Lung (tissue), 12 donors: ENCODE data around the gene KCNB1. TPM values are rescaled to one million over a fixed set of nuclear protein-coding genes. Genes with fewer than 3 reads are reported as not detected.

Experiments used
- ATAC-seq: fragments of 200-7000 bp; cut with Tn5 transposase; one replicate; pipeline ENCODE4 v1.9.1; 2020; ENCODE audit warnings: moderate number of reproducible peaks; ENCODE audit not compliant: insufficient read depth, low FRiP score
- DNase-seq, 3 donors: peaks; one replicate each; pipeline ENCODE4 v3.0.0-alpha.2; 2013 to 2017
- H3K27ac ChIP-seq, 2 donors: one replicate each; pipeline ENCODE4 v1.5.1; 2013; ENCODE audit warnings: mild to moderate bottlenecking in 2 of 2, moderate library complexity in 2 of 2, control low read depth in 1 of 2, inconsistent platforms in 1 of 2, low read depth in 1 of 2, low read length in 1 of 2
- H3K27me3 ChIP-seq, 3 donors: one replicate each; pipeline ENCODE4 v1.5.1; 2013; ENCODE audit warnings: low read length in 2 of 3; ENCODE audit not compliant: control insufficient read depth in 3 of 3, insufficient read depth in 3 of 3
- H3K36me3 ChIP-seq, 4 donors: one replicate each; pipeline ENCODE4 v1.5.1; 2013; ENCODE audit warnings: low read length in 4 of 4, mild to moderate bottlenecking in 1 of 4, moderate library complexity in 1 of 4; ENCODE audit not compliant: control insufficient read depth in 4 of 4, insufficient read depth in 4 of 4
- H3K4me1 ChIP-seq, 5 donors: one replicate each; pipeline ENCODE4 v1.5.1; 2013; ENCODE audit warnings: low read length in 5 of 5, mild to moderate bottlenecking in 2 of 5, moderate library complexity in 1 of 5; ENCODE audit not compliant: control insufficient read depth in 5 of 5, insufficient read depth in 5 of 5
- H3K4me3 ChIP-seq: one replicate; pipeline ENCODE4 v1.5.1; 2013; ENCODE audit warnings: mild to moderate bottlenecking, control low read depth, moderate library complexity
- H3K9ac ChIP-seq, 2 donors: one replicate each; pipeline ENCODE4 v1.5.1; 2013; ENCODE audit warnings: low read length in 2 of 2, control low read depth in 1 of 2; ENCODE audit not compliant: insufficient read depth in 1 of 2
- H3K9me3 ChIP-seq, 4 donors: one replicate each; pipeline ENCODE4 v1.5.1; 2013; ENCODE audit warnings: low read length in 3 of 4, mild to moderate bottlenecking in 1 of 4, moderate library complexity in 1 of 4; ENCODE audit not compliant: control insufficient read depth in 4 of 4, insufficient read depth in 3 of 4
- WGBS, 2 donors: extraction: QIAGEN DNeasy Blood & Tissue Kit; methylation state at CpG; one replicate each; pipeline ENCODE4 v1.1.7; 2013; 5-methylcytosine and 5-hydroxymethylcytosine counted together
- polyA plus RNA-seq, 2 donors: library from polyadenylated mRNA; stranded (reverse); fragments of 200-250 nt; gene quantifications; one replicate each; pipeline ENCODE4 v1.2.1, GENCODE V29; 2013
- total RNA-seq, 2 donors: library from RNA; depleted of rRNA in 1 of 2; stranded (reverse); fragments of >200 nt in 1 of 2; gene quantifications; one replicate each; pipeline ENCODE4 v1.2.1, GENCODE V29; 2014 to 2021
- TF ChIP-seq, protein P1 (sequence below): IDR thresholded peaks from 2 replicates; pipeline ENCODE4 v1.5.1; 2012; ENCODE audit warnings: mild to moderate bottlenecking; ENCODE audit errors: control extremely low read depth, extremely low read depth
- donor health status: control.
- donor health status: control.
- donor health status: Bipolar disorder and iron deficiency.
- donor health status: healthy.
- donor health status: DM: yes; HTN: yes; CAD: no.

The KCNB1 gene
- total and polyA plus RNA-seq, 4 donors = 0.11 to 1.0 (median 0.57) TPM

DNA sequence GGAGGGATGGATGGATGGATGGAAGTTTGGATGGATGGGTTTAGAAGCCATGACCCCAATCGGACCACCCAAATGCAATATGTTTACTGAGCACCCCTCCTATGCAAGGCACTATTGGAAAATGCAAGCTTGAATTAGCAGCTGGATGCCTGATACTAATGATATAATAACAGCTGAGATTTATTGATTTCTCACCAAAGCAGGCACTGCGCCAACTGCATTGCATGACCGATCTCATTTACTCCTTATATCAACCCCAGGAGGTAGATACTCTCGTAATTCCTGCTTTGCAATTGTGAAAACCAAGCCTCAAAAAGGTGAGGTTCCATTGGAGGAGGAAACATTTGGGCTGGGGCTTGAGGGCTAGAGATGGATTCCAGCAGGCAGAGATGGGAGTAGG is 89.7 kb downstream of the KCNB1 start:
- TF ChIP-seq, protein P1, sequence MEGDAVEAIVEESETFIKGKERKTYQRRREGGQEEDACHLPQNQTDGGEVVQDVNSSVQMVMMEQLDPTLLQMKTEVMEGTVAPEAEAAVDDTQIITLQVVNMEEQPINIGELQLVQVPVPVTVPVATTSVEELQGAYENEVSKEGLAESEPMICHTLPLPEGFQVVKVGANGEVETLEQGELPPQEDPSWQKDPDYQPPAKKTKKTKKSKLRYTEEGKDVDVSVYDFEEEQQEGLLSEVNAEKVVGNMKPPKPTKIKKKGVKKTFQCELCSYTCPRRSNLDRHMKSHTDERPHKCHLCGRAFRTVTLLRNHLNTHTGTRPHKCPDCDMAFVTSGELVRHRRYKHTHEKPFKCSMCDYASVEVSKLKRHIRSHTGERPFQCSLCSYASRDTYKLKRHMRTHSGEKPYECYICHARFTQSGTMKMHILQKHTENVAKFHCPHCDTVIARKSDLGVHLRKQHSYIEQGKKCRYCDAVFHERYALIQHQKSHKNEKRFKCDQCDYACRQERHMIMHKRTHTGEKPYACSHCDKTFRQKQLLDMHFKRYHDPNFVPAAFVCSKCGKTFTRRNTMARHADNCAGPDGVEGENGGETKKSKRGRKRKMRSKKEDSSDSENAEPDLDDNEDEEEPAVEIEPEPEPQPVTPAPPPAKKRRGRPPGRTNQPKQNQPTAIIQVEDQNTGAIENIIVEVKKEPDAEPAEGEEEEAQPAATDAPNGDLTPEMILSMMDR = no peak
- WGBS, 2 donors = 82 to 86% methylated on average over 4 of the region's 4 CpGs
- H3K4me1 ChIP-seq = peaks cover 0 to 4% (median 0%) of the 10 kb centered on the region in 5 donors
- ATAC-seq (no peak), DNase-seq (no peak)
- H3K4me3 ChIP-seq = no peak overlapping the region
- H3K27ac ChIP-seq = no peak overlapping the region
- H3K9me3 ChIP-seq = no peaks in the 10 kb centered on the region
- no peaks in the 10 kb centered on the region for H3K27me3 ChIP-seq
- H3K9ac ChIP-seq = no peak overlapping the region
- no peaks in the 10 kb centered on the region for H3K36me3 ChIP-seq

DNA sequence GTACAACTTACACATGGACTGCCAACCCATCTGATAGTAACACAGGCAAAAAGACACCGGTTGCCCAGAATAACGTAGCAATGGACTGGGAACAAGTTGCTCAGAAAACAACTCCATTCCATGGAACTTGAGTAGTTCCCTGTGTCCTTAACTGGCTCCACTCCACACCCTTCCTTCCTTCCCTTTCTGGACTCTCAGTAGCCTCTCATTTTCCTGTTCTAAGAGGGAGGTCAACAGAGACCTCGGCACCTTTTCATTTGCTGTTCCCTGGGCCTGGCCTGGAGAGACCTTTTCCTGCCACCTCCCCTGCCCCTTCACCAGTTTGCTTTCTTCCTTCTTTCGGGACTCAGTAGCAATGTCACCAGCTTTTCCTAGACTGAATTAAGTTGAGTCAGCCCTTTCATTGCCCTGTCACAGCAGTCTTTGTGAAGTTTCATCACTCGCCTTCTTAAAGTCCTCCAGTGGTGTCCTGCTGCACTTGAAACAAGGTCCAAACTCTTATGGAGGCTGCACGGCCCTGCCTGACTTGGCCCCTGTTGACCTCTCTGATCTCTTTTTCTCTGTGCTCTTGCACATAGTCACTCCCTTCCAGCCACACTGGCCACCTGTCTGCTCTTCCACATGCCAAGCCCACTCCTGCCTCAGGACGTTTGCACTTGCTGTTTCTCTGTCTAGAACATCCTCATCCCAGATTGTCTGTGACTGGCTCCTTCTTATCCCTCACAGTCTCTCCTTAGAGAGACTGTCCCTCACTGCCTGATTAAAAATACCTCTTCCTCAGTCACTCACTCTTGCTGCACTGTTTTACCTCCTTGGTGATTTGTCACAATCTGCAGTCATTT is 90.8 kb downstream of the KCNB1 start:
- Histone ChIP-seq H3K9me3 (no peaks in the 10 kb centered on the region), H3K36me3 (no peaks in the 10 kb centered on the region), H3K4me1 (peaks cover 0 to 4% (median 0%) of the 10 kb centered on the region in 5 donors), H3K27ac (no peak overlapping the region), H3K27me3 (no peaks in the 10 kb centered on the region), H3K4me3 (no peak overlapping the region), H3K9ac (no peak overlapping the region)
- TF ChIP-seq, protein P1 = no peak
- no peak for ATAC-seq
- 56 to 62% methylated on average over 7 of the region's 7 CpGs for WGBS, 2 donors
- DNase-seq = no peak

DNA sequence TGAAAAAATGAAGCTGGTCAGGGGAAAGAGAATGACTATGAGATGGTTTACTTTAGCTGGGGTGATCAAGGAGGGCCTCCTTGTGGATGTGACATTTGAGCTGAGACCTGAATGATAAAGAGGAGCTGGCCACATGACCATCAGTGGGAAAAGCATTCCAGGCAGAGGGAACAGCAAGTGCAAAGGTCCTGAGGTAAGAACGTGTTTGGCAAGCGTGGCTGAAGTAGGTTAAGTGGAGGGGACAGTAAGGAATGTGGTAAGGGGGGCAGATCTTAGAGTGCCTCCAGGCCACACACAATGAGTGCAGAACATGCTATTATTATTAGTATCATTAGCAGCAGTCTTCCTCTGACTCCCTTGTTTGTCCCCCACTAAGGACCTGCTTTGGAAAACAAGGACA is 92.6 kb downstream of the KCNB1 start:
- TF ChIP-seq, protein P1 = no peak
- ATAC-seq (no peak), DNase-seq (no peak)
- Histone ChIP-seq H3K4me1 (peaks cover 0 to 4% (median 0%) of the 10 kb centered on the region in 5 donors), H3K9ac (no peak overlapping the region), H3K4me3 (no peak overlapping the region), H3K36me3 (no peaks in the 10 kb centered on the region), H3K9me3 (peaks cover 0 to 2% (median 0%) of the 10 kb centered on the region in 4 donors), H3K27ac (no peak overlapping the region), H3K27me3 (no peaks in the 10 kb centered on the region)
- 75 to 96% methylated on average over 2 of the region's 2 CpGs for WGBS, 2 donors
